ENCODE results near the gene EDA2R.

- TF ChIP-seq CTCF (IDR thresholded peaks at IDR 0.05) (no peak), ZFX (IDR thresholded peaks at IDR 0.05; ENCODE audit: borderline replicate concordance) (no peak)
Measured at GRCh38 chrX:66632473-66632872, 6.4 kb downstream of the EDA2R start.
